HCT116 (cell line): ENCODE measurements around the gene PKP1. TPM values are rescaled to one million over a fixed set of nuclear protein-coding genes. Genes with fewer than 3 reads are reported as not detected.

Source experiments
- ATAC-seq: fragments of 200-7000 bp; cut with Tn5 transposase; 2 replicates; pipeline ENCODE4 v1.9.1; 2020; ENCODE audit warnings: mild to moderate bottlenecking, moderate library complexity
- BruUV-seq: library from RNA; stranded (reverse); fragments of 400-500 nt; replicated peaks from 2 replicates; lab custom pipeline; 2021; lab: Mats Ljungman, UMichigan
- CTCF ChIA-PET: fragments of 300-600 bp; sonication (Branson Sonifier 250); formaldehyde crosslinking; loops from one replicate; lab custom pipeline; 2021; ENCODE audit warnings: antibody characterized with exemption; lab: Charles Lee
- POLR2A ChIA-PET: fragments of 300-600, 350-600 bp; sonication (Branson Sonifier 250); formaldehyde crosslinking; loops from one replicate; lab custom pipeline; 2021; ENCODE audit warnings: antibody characterized with exemption; lab: Charles Lee
- RAD21 ChIA-PET, 2 experiments: fragments of 300-600 bp; sonication (Branson Sonifier 250); formaldehyde crosslinking; loops; one replicate each; lab custom pipeline; 2023; ENCODE audit warnings: low total read pairs in 2 of 2; ENCODE audit not compliant: uncharacterized antibody in 2 of 2, unreplicated experiment in 2 of 2, low non-redundant PET in 1 of 2; lab: Charles Lee
- DNase-seq: peaks from one replicate; pipeline ENCODE4 v3.0.0-alpha.2; 2010; ENCODE audit warnings: low read depth, low spot score
- H2AFZ ChIP-seq: fragments of 200-600 bp; shearing (Covaris generic), sonication (generic); 2 replicates; pipeline ENCODE4 v1.6.1; 2017; ENCODE audit warnings: low read depth, mixed run types, mixed read lengths, antibody characterized with exemption, low read length; ENCODE audit not compliant: poor library complexity, severe bottlenecking
- H3K27ac ChIP-seq: 2 replicates; pipeline ENCODE4 v1.5.1; 2012; ENCODE audit warnings: low read depth, low read length
- H3K27me3 ChIP-seq: fragments of 200-600 bp; sonication (generic); 2 replicates; pipeline ENCODE4 v1.6.1; 2016; ENCODE audit warnings: mixed run types, low read length, mixed read lengths; ENCODE audit not compliant: insufficient read depth
- H3K36me3 ChIP-seq, 2 experiments: fragments of 200-500 bp in 1 of 2; fragments of 200-600 bp in 1 of 2; sonication (Bioruptor generic) in 1 of 2; sonication (generic) in 1 of 2; 2 replicates each; pipeline versions ENCODE4 v1.5.1 to v1.6.1; 2014 to 2016; ENCODE audit warnings: low read length in 2 of 2, inconsistent platforms in 1 of 2, mixed read lengths in 1 of 2, mixed run types in 1 of 2; ENCODE audit not compliant: insufficient read depth in 2 of 2, control insufficient read depth in 1 of 2
- H3K4me1 ChIP-seq, 2 experiments: fragments of 200-600 bp in 1 of 2; sonication (generic) in 1 of 2; 2 replicates each; pipeline versions ENCODE4 v1.5.1 to v1.6.1; 2012 to 2017; ENCODE audit warnings: low read length in 2 of 2, inconsistent platforms in 1 of 2, mild to moderate bottlenecking in 1 of 2, mixed read lengths in 1 of 2, mixed run types in 1 of 2, moderate library complexity in 1 of 2; ENCODE audit not compliant: insufficient read depth in 2 of 2, control insufficient read depth in 1 of 2
- H3K4me2 ChIP-seq: fragments of 200-600 bp; sonication (generic); 2 replicates; pipeline ENCODE4 v1.6.1; 2017; ENCODE audit warnings: mixed run types, low read length, mixed read lengths
- H3K4me3 ChIP-seq, 2 experiments: fragments of 200-600 bp in 1 of 2; sonication (generic) in 1 of 2; replicated peaks in 1 of 2; 2 replicates each; pipeline ENCODE4 v1.5.1; 2011 to 2016; ENCODE audit warnings: low read length in 2 of 2, control low read depth in 1 of 2, low read depth in 1 of 2, mild to moderate bottlenecking in 1 of 2, mixed read lengths in 1 of 2, mixed run types in 1 of 2
- H3K79me2 ChIP-seq: fragments of 200-600 bp; sonication (generic); 2 replicates; pipeline ENCODE4 v1.6.1; 2017; ENCODE audit warnings: mild to moderate bottlenecking, mixed run types, low read length, moderate library complexity, mixed read lengths; ENCODE audit not compliant: insufficient read depth
- H3K9ac ChIP-seq: fragments of 200-600 bp; sonication (generic); 2 replicates; pipeline ENCODE4 v1.6.1; 2016; ENCODE audit warnings: low read length, mixed read lengths
- H3K9me2 ChIP-seq: fragments of 200-600 bp; sonication (generic), shearing (Covaris generic); 2 replicates; pipeline ENCODE4 v1.6.1; 2017; ENCODE audit warnings: mixed run types, mild to moderate bottlenecking, moderate library complexity; ENCODE audit not compliant: insufficient read depth
- H3K9me3 ChIP-seq, 2 experiments: fragments of 200-500 bp in 1 of 2; fragments of 200-600 bp in 1 of 2; sonication (Bioruptor generic) in 1 of 2; sonication (generic) in 1 of 2; 2 replicates each; pipeline ENCODE4 v1.6.1; 2014 to 2017; ENCODE audit warnings: low read length in 2 of 2, mixed read lengths in 2 of 2, inconsistent platforms in 1 of 2, low read depth in 1 of 2, mild to moderate bottlenecking in 1 of 2, mixed run types in 1 of 2, moderate library complexity in 1 of 2; ENCODE audit not compliant: control insufficient read depth in 1 of 2, insufficient read depth in 1 of 2
- H4K20me1 ChIP-seq: fragments of 200-600 bp; sonication (generic), shearing (Covaris generic); 2 replicates; pipeline ENCODE4 v1.6.1; 2017; ENCODE audit warnings: mixed run types, mild to moderate bottlenecking, moderate library complexity; ENCODE audit not compliant: insufficient read depth
- CEBPB ChIP-seq: IDR thresholded peaks from 2 replicates; pipeline ENCODE4 v1.6.1; 2012; ENCODE audit warnings: low read depth
- CTCF ChIP-seq, 3 experiments: fragments of 200-600 bp in 1 of 3; sonication (generic) in 1 of 3; IDR thresholded peaks in 2 of 3; conservative IDR thresholded peaks in 1 of 3; 2 replicates each; pipeline ENCODE4 v1.5.1; 2012 to 2017; ENCODE audit warnings: low read depth in 2 of 3, low read length in 2 of 3, antibody characterized with exemption in 1 of 3, borderline replicate concordance in 1 of 3, control low read depth in 1 of 3, mild to moderate bottlenecking in 1 of 3, mixed read lengths in 1 of 3, mixed run types in 1 of 3, moderate library complexity in 1 of 3; ENCODE audit not compliant: insufficient read depth in 1 of 3
- EGR1 ChIP-seq: IDR thresholded peaks from 2 replicates; pipeline ENCODE4 v1.6.1; 2012; ENCODE audit warnings: low read depth
- ELF1 ChIP-seq: IDR thresholded peaks from 2 replicates; pipeline ENCODE4 v1.6.1; 2012; ENCODE audit warnings: low read depth, borderline replicate concordance
- JUND ChIP-seq: IDR thresholded peaks from 2 replicates; pipeline ENCODE4 v1.6.1; 2012
- MAX ChIP-seq: IDR thresholded peaks from 2 replicates; pipeline ENCODE4 v1.6.1; 2012
- POLR2AphosphoS5 ChIP-seq: IDR thresholded peaks from 2 replicates; pipeline ENCODE4 v1.6.1; 2011; ENCODE audit warnings: mild to moderate bottlenecking, low read depth, low read length, moderate library complexity
- RAD21 ChIP-seq: IDR thresholded peaks from 2 replicates; pipeline ENCODE4 v1.6.1; 2012; ENCODE audit warnings: low read depth, mild to moderate bottlenecking
- SIN3A ChIP-seq: IDR thresholded peaks from 2 replicates; pipeline ENCODE4 v1.6.1; 2012; ENCODE audit warnings: low read depth
- TCF7L2 ChIP-seq: IDR thresholded peaks from 2 replicates; pipeline ENCODE4 v1.7.0; 2011; ENCODE audit warnings: borderline replicate concordance, inconsistent platforms; ENCODE audit not compliant: insufficient read depth, insufficient read length; ENCODE audit errors: extremely low read depth
- ZFX ChIP-seq: fragments of 450-650 bp; IDR thresholded peaks from 2 replicates; pipeline ENCODE4 v1.6.1; 2017
- intact Hi-C: fragments of 100-400 bp; cut with micrococcal nuclease; formaldehyde crosslinking; loops from 2 replicates; pipeline ENCODE4 v1.10.0; 2022
- total RNA-seq: library from RNA; stranded (reverse); gene quantifications from one replicate; pipeline ENCODE4 v1.2.1, GENCODE V29; 2021; ENCODE audit not compliant: unreplicated experiment

PKP1 gene
- total RNA-seq, 1 experiment from 2014 or later = 0.07 TPM

- TF ChIP-seq CTCF (IDR thresholded peaks at IDR 0.05 in 2 of 3, conservative IDR thresholded peaks at IDR 0.05 in 1 of 3; ENCODE audit: borderline replicate concordance in 1 of 3, insufficient read depth in 1 of 3, low read depth in 2 of 3, low read length in 2 of 3) (no peak), JUND (no peak), EGR1 (no peak), RAD21 (no peak), CEBPB (no peak), POLR2AphosphoS5 (no peak)
These were observed 92.8 kb downstream of the PKP1 start (continued) for GRCh38 chr1:201376107-201376463.

- Histone ChIP-seq H3K9me2 (no peaks in the 10 kb centered on the region), H3K79me2 (no peaks in the 10 kb centered on the region), H3K4me1 (peaks cover 5 to 25% of the 10 kb centered on the region in 2 experiments; a peak in 3 of 4 replicates), H4K20me1 (no peaks in the 10 kb centered on the region), H3K9ac (no peak overlapping the region), H3K36me3 (no peaks in the 10 kb centered on the region), H3K4me2 (peak overlapping the region; percentile 42), H3K27me3 (peaks cover 8% of the 10 kb centered on the region; the same call in 1 of the 2 replicates), H3K4me3 (no peak overlapping the region), H2AFZ (no peak overlapping the region), H3K27ac (no peak overlapping the region), H3K9me3 (no peaks in the 10 kb centered on the region)
- ChIA-PET CTCF (interaction anchor here (0.6 to 2.5 kb wide), 9 partner anchors 9 to 73 kb away, joined by 3 to 10 read pairs (median 4); no protein-coding TSS in a partner anchor), RAD21 (no interaction called here), POLR2A (no interaction called here)
- BruUV-seq = no TSS peak
- ATAC-seq = peak; percentile 86
- TF ChIP-seq TCF7L2 (no peak), CTCF (IDR thresholded peaks at IDR 0.05 in 2 of 3, conservative IDR thresholded peaks at IDR 0.05 in 1 of 3; ENCODE audit: borderline replicate concordance in 1 of 3, insufficient read depth in 1 of 3, low read depth in 2 of 3, low read length in 2 of 3) (peak; percentile 45 to 93 (median 86); a peak in 5 of 6 replicates), SIN3A (no peak), ZFX (no peak), JUND (no peak), RAD21 (peak; percentile 46), MAX (no peak), ELF1 (no peak)
- intact Hi-C loops = no loop called here
- DNase-seq = peak; percentile 59
These were observed 93.4 kb downstream of the PKP1 start for GRCh38 chr1:201376464-201377374.
